NCI-H1694 (cell line): ENCODE data around the gene RND2.
A peak's percentile ranks its signal among the peaks of the same experiment; 100 is the strongest.
"Not testable (repeated sequence)": the region's sequence is repeated elsewhere in the genome, so short reads cannot be mapped to it uniquely, and the experiment has no call there.

Experiments used
- DNase-seq: peaks from one replicate; lab custom pipeline; 2025; lab: John Stamatoyannopoulos, UW

Gene RND2

GRCh38 chr17:43024407-43025289, at the start of gene RND2:
TSS of gene RND2 (plus strand) at chr17:43025231. CDS start at chr17:43025348, 117 bp downstream.
- peak; percentile 94 for DNase-seq

- no peak for DNase-seq
These were observed 49.8 kb upstream of the RND2 start for GRCh38 chr17:42975265-42975664.

- DNase-seq = not testable (repeated sequence)
These were observed 49.3 kb upstream of the RND2 start for GRCh38 chr17:42975701-42976100.

- DNase-seq = peak; percentile 69
These were observed 45.3 kb upstream of the RND2 start, which contains the start of gene PTGES3L for GRCh38 chr17:42979511-42980273. TSS of gene PTGES3L (minus strand) at chr17:42980080. CDS start at chr17:42980053, 27 bp downstream.

GRCh38 chr17:42980274-42980765, 44.7 kb upstream of the RND2 start, which contains the start of gene RUNDC1:
TSS of gene RUNDC1 (plus strand) at chr17:42980565. CDS start at chr17:42980577, 12 bp downstream.
- peak; percentile 69 for DNase-seq

GRCh38 chr17:42980766-42981397, 44.1 kb upstream of the RND2 start:
- no peak for DNase-seq

GRCh38 chr17:42982266-42982665, 42.8 kb upstream of the RND2 start:
- no peak for DNase-seq

- DNase-seq = no peak
These were observed 39.8 kb upstream of the RND2 start for GRCh38 chr17:42985225-42985624.

- DNase-seq = no peak
These were observed 35.9 kb upstream of the RND2 start for GRCh38 chr17:42989141-42989540.

GRCh38 chr17:42989726-42990652, 35.0 kb upstream of the RND2 start:
- DNase-seq = no peak

- no peak for DNase-seq
These were observed 33.6 kb upstream of the RND2 start for GRCh38 chr17:42991471-42991870.

GRCh38 chr17:42992872-42993271, 32.2 kb upstream of the RND2 start:
- DNase-seq = no peak

GRCh38 chr17:42993913-42994312, 31.1 kb upstream of the RND2 start:
- not testable (repeated sequence) for DNase-seq

GRCh38 chr17:42997390-42997983, 27.5 kb upstream of the RND2 start:
- peak; percentile 49 for DNase-seq

- peak; percentile 99 for DNase-seq
These were observed 26.8 kb upstream of the RND2 start, which contains the start of gene RPL27 for GRCh38 chr17:42997984-42998938. TSS of gene RPL27 (plus strand) at chr17:42998419. CDS start at chr17:42998751, 332 bp downstream.

GRCh38 chr17:42999003-42999525, 26.0 kb upstream of the RND2 start:
- no peak for DNase-seq

GRCh38 chr17:43000894-43001293, 24.1 kb upstream of the RND2 start:
- DNase-seq = not testable (repeated sequence)

GRCh38 chr17:43003542-43004172, 21.4 kb upstream of the RND2 start:
- DNase-seq = no peak
